ENCODE results near the gene ABHD14A. TPM values are rescaled to one million over a fixed set of nuclear protein-coding genes. Genes with fewer than 3 reads are reported as not detected.

ABHD14A gene
- total RNA-seq, 2 experiments from 2014 or later: 7.5 to 8.9 TPM

DNA sequence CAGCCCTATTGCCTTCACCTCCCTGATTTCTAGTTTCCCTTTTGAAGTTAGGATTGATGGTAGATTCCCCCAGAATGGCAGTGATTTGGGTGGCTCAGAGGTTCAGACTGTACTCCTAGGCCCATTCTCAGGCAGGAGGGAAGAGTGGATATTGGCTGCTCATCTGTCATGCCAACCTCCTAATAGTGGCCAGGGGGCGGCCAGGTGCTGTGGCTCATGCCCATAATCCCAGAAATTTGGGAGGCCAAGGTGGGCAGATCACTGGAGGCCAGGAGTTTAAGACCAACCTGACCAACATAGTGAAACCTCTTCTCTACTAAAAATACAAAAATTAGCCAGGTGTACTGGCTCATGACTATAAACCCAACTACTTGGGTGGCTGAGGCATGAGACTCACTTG lies 44.4 kb upstream of the ABHD14A start:
- ChIA-PET CTCF (ENCODE audit: unreplicated experiment) (no interaction called here), POLR2A (no interaction called here)
- peaks cover 44% of the 10 kb centered on the region for H3K36me3 ChIP-seq (ENCODE audit: insufficient read depth, low read length)
- H3K4me3 ChIP-seq (ENCODE audit: low read depth, low read length, poor library complexity, severe bottlenecking): no peak overlapping the region
- DNase-seq (ENCODE audit: low spot score): no peak
- H3K4me1 ChIP-seq (ENCODE audit: insufficient read depth, low read length, poor library complexity, severe bottlenecking): no peaks in the 10 kb centered on the region
- no peak overlapping the region for H2AFZ ChIP-seq (ENCODE audit: low read length)
- H3K79me2 ChIP-seq (ENCODE audit: insufficient read depth, low read depth, low read length): no peaks in the 10 kb centered on the region
- no peak for TF ChIP-seq EZH2phosphoT487 (IDR thresholded peaks at IDR 0.05; ENCODE audit: borderline replicate concordance, low read depth, low read length)
- H4K20me1 ChIP-seq (ENCODE audit: insufficient read depth, low read length): no peaks in the 10 kb centered on the region
- BruUV-seq (replicated peaks): no TSS peak
- no peak overlapping the region for H3K27ac ChIP-seq (ENCODE audit: low read depth, low read length, poor library complexity, severe bottlenecking)
- H3K4me2 ChIP-seq (ENCODE audit: low read length): no peak overlapping the region
- intact Hi-C loops (cut with micrococcal nuclease; ENCODE audit: unreplicated experiment): no loop called here
- H3K9me3 ChIP-seq (ENCODE audit: low read length): no peaks in the 10 kb centered on the region
- no peaks in the 10 kb centered on the region for H3K9me2 ChIP-seq (ENCODE audit: insufficient read depth, low read length)

GRCh38 chr3:51931756-51932155 lies 43.1 kb upstream of the ABHD14A start:
- Histone ChIP-seq H4K20me1 (ENCODE audit: insufficient read depth, low read length) (no peaks in the 10 kb centered on the region), H3K9me2 (ENCODE audit: insufficient read depth, low read length) (no peaks in the 10 kb centered on the region), H3K36me3 (ENCODE audit: insufficient read depth, low read length) (peaks cover 56% of the 10 kb centered on the region), H3K4me2 (ENCODE audit: low read length) (no peak overlapping the region), H3K9me3 (ENCODE audit: low read length) (no peaks in the 10 kb centered on the region), H3K27ac (ENCODE audit: low read depth, low read length, poor library complexity, severe bottlenecking) (no peak overlapping the region), H3K4me3 (ENCODE audit: low read depth, low read length, poor library complexity, severe bottlenecking) (no peak overlapping the region), H2AFZ (ENCODE audit: low read length) (no peak overlapping the region), H3K79me2 (ENCODE audit: insufficient read depth, low read depth, low read length) (no peaks in the 10 kb centered on the region), H3K4me1 (ENCODE audit: insufficient read depth, low read length, poor library complexity, severe bottlenecking) (no peaks in the 10 kb centered on the region)
- intact Hi-C loops (cut with micrococcal nuclease; ENCODE audit: unreplicated experiment): no loop called here
- CTCF ChIA-PET (ENCODE audit: unreplicated experiment): no interaction called here
- DNase-seq (ENCODE audit: low spot score): no peak
- POLR2A ChIA-PET: no interaction called here
- no TSS peak for BruUV-seq (replicated peaks)
- TF ChIP-seq EZH2phosphoT487 (IDR thresholded peaks at IDR 0.05; ENCODE audit: borderline replicate concordance, low read depth, low read length): no peak
- TF ChIP-seq CTCF (conservative IDR thresholded peaks at IDR 0.05; ENCODE audit: low read length): no peak

- BruUV-seq (replicated peaks): no TSS peak
- CTCF ChIA-PET (ENCODE audit: unreplicated experiment): no interaction called here
- TF ChIP-seq CTCF (conservative IDR thresholded peaks at IDR 0.05; ENCODE audit: low read length): no peak
- TF ChIP-seq EZH2phosphoT487 (IDR thresholded peaks at IDR 0.05; ENCODE audit: borderline replicate concordance, low read depth, low read length): no peak
- intact Hi-C loops (cut with micrococcal nuclease; ENCODE audit: unreplicated experiment): no loop called here
- POLR2A ChIA-PET: no interaction called here
- Histone ChIP-seq H4K20me1 (ENCODE audit: insufficient read depth, low read length) (no peaks in the 10 kb centered on the region), H3K9me2 (ENCODE audit: insufficient read depth, low read length) (no peaks in the 10 kb centered on the region), H3K27ac (ENCODE audit: low read depth, low read length, poor library complexity, severe bottlenecking) (no peak overlapping the region), H3K79me2 (ENCODE audit: insufficient read depth, low read depth, low read length) (no peaks in the 10 kb centered on the region), H3K9me3 (ENCODE audit: low read length) (no peaks in the 10 kb centered on the region), H3K4me1 (ENCODE audit: insufficient read depth, low read length, poor library complexity, severe bottlenecking) (no peaks in the 10 kb centered on the region), H3K36me3 (ENCODE audit: insufficient read depth, low read length) (peaks cover 65% of the 10 kb centered on the region), H3K4me3 (ENCODE audit: low read depth, low read length, poor library complexity, severe bottlenecking) (no peak overlapping the region), H3K4me2 (ENCODE audit: low read length) (no peak overlapping the region), H2AFZ (ENCODE audit: low read length) (no peak overlapping the region)
- DNase-seq (ENCODE audit: low spot score): no peak
These were observed 42.1 kb upstream of the ABHD14A start for GRCh38 chr3:51932471-51933370.

Measured in OCI-LY7 (cell line).